Natural killer cell (primary cell): ENCODE results near the gene STK25. TPM values are rescaled to one million over a fixed set of nuclear protein-coding genes. Genes with fewer than 3 reads are reported as not detected.

Experiments used
- ATAC-seq, 3 donors: fragments of 150-1000 bp in 2 of 3; fragments of 200-7000 bp in 1 of 3; cut with Tn5 transposase; 1 replicate in 1 of 3; 2 replicates in 2 of 3; pipeline ENCODE4 v1.10.0; 2021; ENCODE audit warnings: mild to moderate bottlenecking in 2 of 3, moderate library complexity in 2 of 3
- DNase-seq, 2 donors: peaks; one replicate each; pipeline versions ENCODE4 v3.0.0 to v3.0.0-alpha.2; 2013 to 2021; ENCODE audit warnings: mixed read lengths in 1 of 2
- H3K27ac ChIP-seq: one replicate; pipeline ENCODE4 v1.5.1; 2013; ENCODE audit warnings: mild to moderate bottlenecking, low read length
- H3K27me3 ChIP-seq: one replicate; pipeline ENCODE4 v1.6.1; 2013; ENCODE audit warnings: low read length; ENCODE audit not compliant: control insufficient read depth, insufficient read depth
- H3K36me3 ChIP-seq: one replicate; pipeline ENCODE4 v1.6.1; 2013; ENCODE audit warnings: low read length; ENCODE audit not compliant: control insufficient read depth, insufficient read depth
- H3K4me1 ChIP-seq: one replicate; pipeline ENCODE4 v1.6.1; 2013; ENCODE audit warnings: low read length; ENCODE audit not compliant: control insufficient read depth, insufficient read depth
- H3K4me3 ChIP-seq: one replicate; pipeline ENCODE4 v1.5.1; 2013; ENCODE audit warnings: low read length
- H3K9me3 ChIP-seq: one replicate; pipeline ENCODE4 v1.6.1; 2013; ENCODE audit warnings: low read length; ENCODE audit not compliant: control insufficient read depth, insufficient read depth
- H3K27ac Mint-ChIP-seq, 2 donors: one replicate each; pipeline ENCODE4 v1.8.0; 2022; ENCODE audit warnings: mild to moderate bottlenecking in 2 of 2, mixed read lengths in 2 of 2, moderate library complexity in 1 of 2
- H3K27me3 Mint-ChIP-seq, 2 donors: one replicate each; pipeline ENCODE4 v1.8.0; 2022; ENCODE audit warnings: low read depth in 2 of 2, mixed read lengths in 2 of 2
- H3K36me3 Mint-ChIP-seq: one replicate; pipeline ENCODE4 v1.8.0; 2022; ENCODE audit warnings: mixed read lengths
- H3K4me1 Mint-ChIP-seq, 2 donors: one replicate each; pipeline ENCODE4 v1.8.0; 2022; ENCODE audit warnings: mixed read lengths in 2 of 2
- H3K4me3 Mint-ChIP-seq: one replicate; pipeline ENCODE4 v1.8.0; 2022; ENCODE audit warnings: mild to moderate bottlenecking, moderate library complexity, mixed read lengths
- H3K9me3 Mint-ChIP-seq, 2 donors: one replicate each; pipeline ENCODE4 v1.8.0; 2022; ENCODE audit warnings: mixed read lengths in 2 of 2
- WGBS: methylation state at CpG from one replicate; pipeline ENCODE4 v1.1.7; 2013; ENCODE audit warnings: missing lambda C conversion rate; ENCODE audit not compliant: insufficient coverage; 5-methylcytosine and 5-hydroxymethylcytosine counted together
- intact Hi-C: fragments of 100-400 bp; cut with micrococcal nuclease; formaldehyde crosslinking; loops from one replicate; pipeline ENCODE4 v1.14.2; 2022
- total RNA-seq, 4 donors: library from RNA; stranded (reverse); fragments of 120-200 nt in 1 of 4; gene quantifications; one replicate each; pipeline versions ENCODE4 v1.2.3 to v1.2.4, GENCODE V29; 2013 to 2022
- TF ChIP-seq, protein P1 (sequence below): fragments of 200-600 bp; IDR thresholded peaks from one replicate; pipeline ENCODE4 v1.8.0; 2022; ENCODE audit warnings: antibody characterized with exemption

The STK25 gene
- total RNA-seq, 3 donors from 2014 or later (not counting 1 experiment from before 2014, with no cell fraction given) = 110 to 140 (median 135) TPM

DNA sequence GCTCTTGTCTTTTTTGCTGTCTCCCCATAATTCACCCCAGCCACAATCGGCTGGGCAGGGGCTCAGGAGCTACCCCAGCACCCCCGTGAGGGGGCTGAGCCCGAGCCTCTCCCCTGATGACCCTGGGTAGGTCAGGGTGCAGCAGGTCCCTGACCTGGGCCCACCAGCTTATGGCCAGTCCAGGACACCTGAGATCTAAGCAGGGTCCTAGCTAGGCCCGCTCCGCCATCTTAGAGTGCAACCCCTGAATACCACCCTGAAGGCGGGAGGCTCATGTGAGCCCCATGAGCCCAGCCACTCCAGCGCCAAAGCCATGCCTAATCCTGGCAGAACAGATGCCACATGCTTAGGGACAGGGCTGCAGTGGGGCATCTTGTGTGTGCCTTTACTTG, 16.2 kb downstream of the STK25 start:
- no peak overlapping the region for H3K27ac ChIP-seq
- H3K27me3 ChIP-seq = no peaks in the 10 kb centered on the region
- Mint-ChIP-seq H3K4me1 (no peaks in the 10 kb centered on the region), H3K27me3 (no peaks in the 10 kb centered on the region), H3K36me3 (no peaks in the 10 kb centered on the region), H3K27ac (peak overlapping the region in 1 of 2 donors; percentile 7), H3K9me3 (no peaks in the 10 kb centered on the region), H3K4me3 (no peak overlapping the region)
- TF ChIP-seq, protein P1, sequence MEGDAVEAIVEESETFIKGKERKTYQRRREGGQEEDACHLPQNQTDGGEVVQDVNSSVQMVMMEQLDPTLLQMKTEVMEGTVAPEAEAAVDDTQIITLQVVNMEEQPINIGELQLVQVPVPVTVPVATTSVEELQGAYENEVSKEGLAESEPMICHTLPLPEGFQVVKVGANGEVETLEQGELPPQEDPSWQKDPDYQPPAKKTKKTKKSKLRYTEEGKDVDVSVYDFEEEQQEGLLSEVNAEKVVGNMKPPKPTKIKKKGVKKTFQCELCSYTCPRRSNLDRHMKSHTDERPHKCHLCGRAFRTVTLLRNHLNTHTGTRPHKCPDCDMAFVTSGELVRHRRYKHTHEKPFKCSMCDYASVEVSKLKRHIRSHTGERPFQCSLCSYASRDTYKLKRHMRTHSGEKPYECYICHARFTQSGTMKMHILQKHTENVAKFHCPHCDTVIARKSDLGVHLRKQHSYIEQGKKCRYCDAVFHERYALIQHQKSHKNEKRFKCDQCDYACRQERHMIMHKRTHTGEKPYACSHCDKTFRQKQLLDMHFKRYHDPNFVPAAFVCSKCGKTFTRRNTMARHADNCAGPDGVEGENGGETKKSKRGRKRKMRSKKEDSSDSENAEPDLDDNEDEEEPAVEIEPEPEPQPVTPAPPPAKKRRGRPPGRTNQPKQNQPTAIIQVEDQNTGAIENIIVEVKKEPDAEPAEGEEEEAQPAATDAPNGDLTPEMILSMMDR = no peak
- H3K4me1 ChIP-seq = no peaks in the 10 kb centered on the region
- H3K36me3 ChIP-seq = peaks cover 25% of the 10 kb centered on the region
- H3K4me3 ChIP-seq = no peak overlapping the region
- intact Hi-C loops = no loop called here
- no peak for DNase-seq
- ATAC-seq = no peak
- H3K9me3 ChIP-seq = no peaks in the 10 kb centered on the region
- 95% methylated on average over 7 of the region's 7 CpGs for WGBS

DNA sequence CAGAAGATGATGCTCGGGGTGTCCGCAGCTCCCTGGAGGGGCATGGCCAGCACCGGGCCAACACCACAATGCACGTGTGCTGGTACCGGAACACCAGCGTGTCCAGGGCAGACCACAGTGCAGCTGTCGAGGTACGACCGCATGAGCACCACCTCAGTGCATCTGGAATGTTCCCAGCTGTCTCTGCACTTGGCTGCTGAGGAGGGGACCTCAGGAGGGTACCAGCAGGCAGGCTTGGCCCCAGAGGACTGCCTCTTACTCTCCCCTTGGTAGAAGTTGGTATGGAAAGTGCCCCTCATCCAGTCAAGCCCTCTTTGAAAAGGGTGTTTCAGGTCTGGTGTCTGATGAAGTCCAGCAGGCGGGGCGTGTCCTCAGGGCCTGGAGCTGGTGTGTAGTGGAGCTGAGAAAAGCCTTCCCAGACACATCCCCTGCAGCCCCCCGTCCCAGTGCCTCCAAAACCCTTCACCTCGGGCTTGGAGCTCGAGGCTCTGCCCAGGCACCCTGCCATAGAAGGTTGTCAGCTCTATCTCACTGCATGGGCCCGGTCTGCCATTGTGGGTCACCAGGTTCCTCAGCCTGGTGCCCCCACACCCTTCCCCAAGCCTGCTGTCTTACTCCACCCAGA, 16.7 kb downstream of the STK25 start:
- no peak overlapping the region for H3K27ac Mint-ChIP-seq
- H3K4me3 ChIP-seq = no peak overlapping the region
- no peaks in the 10 kb centered on the region for H3K36me3 Mint-ChIP-seq
- no peak overlapping the region for H3K27ac ChIP-seq
- DNase-seq (no peak), ATAC-seq (no peak)
- H3K36me3 ChIP-seq = peaks cover 23% of the 10 kb centered on the region
- no peaks in the 10 kb centered on the region for H3K4me1 ChIP-seq
- 90% methylated on average over 15 of the region's 15 CpGs for WGBS
- no peaks in the 10 kb centered on the region for H3K9me3 ChIP-seq
- H3K27me3 Mint-ChIP-seq = no peaks in the 10 kb centered on the region
- intact Hi-C loops = no loop called here
- H3K27me3 ChIP-seq = no peaks in the 10 kb centered on the region
- TF ChIP-seq, protein P1 = no peak
- H3K9me3 Mint-ChIP-seq = no peaks in the 10 kb centered on the region
- no peak overlapping the region for H3K4me3 Mint-ChIP-seq
- no peaks in the 10 kb centered on the region for H3K4me1 Mint-ChIP-seq

DNA sequence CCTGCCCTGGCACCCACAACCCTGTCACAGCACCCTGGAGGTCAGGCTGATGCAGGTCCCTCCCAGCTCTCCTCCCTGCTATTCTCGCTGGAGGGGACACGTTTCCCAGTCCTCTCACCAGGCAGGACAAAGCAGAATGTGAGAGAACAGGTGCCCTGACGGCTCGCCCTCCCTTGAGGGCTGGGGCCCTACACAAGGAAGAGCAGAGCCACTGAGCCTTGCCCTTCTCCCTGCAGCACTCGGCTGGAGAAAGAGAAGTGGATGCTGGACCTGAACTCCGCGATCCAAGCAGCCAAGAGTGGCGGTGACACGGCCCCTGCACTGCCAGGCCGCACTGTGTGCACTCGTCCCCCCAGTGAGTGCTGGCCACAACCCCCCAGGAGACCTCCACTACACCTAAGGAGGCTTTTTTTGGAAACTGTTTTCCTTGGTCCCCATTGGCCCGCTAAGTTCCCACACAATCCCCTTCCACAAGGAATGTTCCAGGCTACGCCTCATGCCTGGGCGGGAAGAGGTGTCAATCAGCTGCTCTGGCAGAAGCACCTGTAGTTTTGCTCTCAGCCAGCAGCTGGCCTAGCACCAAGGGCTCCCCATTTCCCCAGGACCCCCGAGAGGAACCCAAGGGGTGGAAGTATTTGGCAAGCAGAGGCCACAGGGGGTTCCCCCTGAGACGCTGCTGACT, 17.4 kb downstream of the STK25 start:
- intact Hi-C loops = no loop called here
- H3K9me3 Mint-ChIP-seq = no peaks in the 10 kb centered on the region
- Histone ChIP-seq H3K27ac (no peak overlapping the region), H3K4me3 (no peak overlapping the region), H3K4me1 (no peaks in the 10 kb centered on the region), H3K36me3 (peaks cover 21% of the 10 kb centered on the region), H3K9me3 (no peaks in the 10 kb centered on the region), H3K27me3 (no peaks in the 10 kb centered on the region)
- DNase-seq (no peak), ATAC-seq (no peak)
- TF ChIP-seq, protein P1 = no peak
- H3K27me3 Mint-ChIP-seq = no peaks in the 10 kb centered on the region
- H3K4me3 Mint-ChIP-seq = no peak overlapping the region
- H3K4me1 Mint-ChIP-seq = no peaks in the 10 kb centered on the region
- no peak overlapping the region for H3K27ac Mint-ChIP-seq
- whole genome bisulfite sequencing = 89% methylated on average over 16 of the region's 16 CpGs
- H3K36me3 Mint-ChIP-seq = no peaks in the 10 kb centered on the region
